ENCODE results near the gene ANKRD34A. TPM values are rescaled to one million over a fixed set of nuclear protein-coding genes. Genes with fewer than 3 reads are reported as not detected.

ANKRD34A gene
- total and polyA plus RNA-seq, 2 of the 8 experiments (the other 6 are each of a cell fraction or from before 2014, with no cell fraction given) = 0.15 to 0.20 TPM

GRCh38 chr1:145983960-145984830, 19.8 kb upstream of the ANKRD34A start:
- no peaks in the 10 kb centered on the region for H4K20me1 ChIP-seq (replicated peaks in 1 of 2; ENCODE audit: control insufficient read depth in 1 of 2, insufficient read depth in 2 of 2, low read length in 2 of 2)
- H3K4me3 ChIP-seq (ENCODE audit: extremely low read depth in 1 of 4, insufficient read depth in 2 of 4, low read depth in 3 of 4, low read length in 4 of 4) = no peak overlapping the region
- POLR2A ChIA-PET (ENCODE audit: partially characterized antibody) = interaction anchor here (0.6 to 13.7 kb wide), 2 partner anchors 9 to 68 kb away, joined by 3 to 218 read pairs; partner anchors contain the start of gene TXNIP
- no peaks in the 10 kb centered on the region for H3K9me3 ChIP-seq (ENCODE audit: insufficient read depth in 2 of 2, low read depth in 1 of 2, low read length in 1 of 2)
- no peak overlapping the region for H2AFZ ChIP-seq (ENCODE audit: low read length)
- CTCF ChIA-PET (ENCODE audit: partially characterized antibody) = interaction anchor here (0.8 to 2.2 kb wide), 5 partner anchors 14 to 41 kb away, joined by 3 to 6 read pairs (median 3); partner anchors contain the start of genes ANKRD34A and POLR3GL
- H4K8ac ChIP-seq (ENCODE audit: extremely low read depth, insufficient read depth, low read length) = no peak overlapping the region
- no peak overlapping the region for H3K18ac ChIP-seq (ENCODE audit: extremely low read depth, low read length)
- H3K4me2 ChIP-seq (ENCODE audit: insufficient read depth in 1 of 2, low read depth in 2 of 2, low read length in 2 of 2) = no peak overlapping the region
- H2BK12ac ChIP-seq (ENCODE audit: low read depth, low read length) = no peak overlapping the region
- H2BK20ac ChIP-seq (ENCODE audit: low read length) = no peak overlapping the region
- H3K14ac ChIP-seq (ENCODE audit: insufficient read length) = no peak overlapping the region
- no peaks in the 10 kb centered on the region for H3K27me3 ChIP-seq (replicated peaks in 1 of 4; ENCODE audit: control insufficient read depth in 3 of 4, extremely low read depth in 1 of 4, insufficient read depth in 3 of 4, low read length in 3 of 4)
- H2BK120ac ChIP-seq (replicated peaks; ENCODE audit: low read depth, low read length) = no peak overlapping the region
- H3K27ac ChIP-seq (ENCODE audit: low read depth, low read length) = no peak overlapping the region
- no peak overlapping the region for H4K91ac ChIP-seq (replicated peaks; ENCODE audit: insufficient read length, low read length)
- no peaks in the 10 kb centered on the region for H3K36me3 ChIP-seq (ENCODE audit: control insufficient read depth in 2 of 4, insufficient read depth in 4 of 4, low read length in 3 of 4)
- H3K79me2 ChIP-seq (ENCODE audit: control insufficient read depth in 1 of 2, insufficient read depth in 2 of 2, low read length in 2 of 2) = no peaks in the 10 kb centered on the region
- peaks cover 0 to 11% (median 8%) of the 10 kb centered on the region in 4 experiments; a peak in 6 of 7 replicates for H3K4me1 ChIP-seq (replicated peaks in 1 of 4; ENCODE audit: control insufficient read depth in 3 of 4, insufficient read depth in 4 of 4, low read length in 3 of 4)
- no peaks in the 10 kb centered on the region for H3K79me1 ChIP-seq (ENCODE audit: low read depth, low read length)
- no peak overlapping the region for H3K4ac ChIP-seq (replicated peaks; ENCODE audit: insufficient read length, low read depth, low read length)
- WGBS, 2 experiments (ENCODE audit: extremely low coverage in 1 of 2, insufficient coverage in 1 of 2, insufficient read length in 1 of 2, insufficient replicate concordance in 2 of 2, low coverage in 1 of 2, low lambda C conversion rate in 2 of 2, missing lambda C conversion rate in 1 of 2) = 90% methylated on average over 12 of the region's 12 CpGs; no CpG with 5 or more reads in 1 of the 2 experiments
- no peak overlapping the region for H3K56ac ChIP-seq (replicated peaks; ENCODE audit: insufficient read length, low read depth, low read length)
- no peak overlapping the region for H2BK5ac ChIP-seq (ENCODE audit: low read depth, low read length)
- H3K23ac ChIP-seq (ENCODE audit: insufficient read length) = no peak overlapping the region
- H3K9ac ChIP-seq (replicated peaks in 1 of 4; ENCODE audit: extremely low read depth in 1 of 4, low read depth in 3 of 4, low read length in 3 of 4) = no peak overlapping the region
- H2BK15ac ChIP-seq (ENCODE audit: low read length) = no peak overlapping the region
- DNase-seq (ENCODE audit: low read depth in 1 of 2, low spot score in 2 of 2) = no peak
- FAIRE-seq = no peak
- H3K23me2 ChIP-seq (ENCODE audit: low read depth, low read length) = no peaks in the 10 kb centered on the region
- H2AK5ac ChIP-seq (ENCODE audit: low read depth, low read length) = no peak overlapping the region
- H4K5ac ChIP-seq (ENCODE audit: insufficient read length, low read depth, low read length) = no peak overlapping the region
- TF ChIP-seq POLR2AphosphoS5 (IDR thresholded peaks at IDR 0.05; ENCODE audit: low read depth, low read length) = no peak
- no peak for TF ChIP-seq RBBP5 (IDR thresholded peaks at IDR 0.05; ENCODE audit: borderline replicate concordance, low read depth, low read length)
- TF ChIP-seq RXRA (IDR thresholded peaks at IDR 0.05; ENCODE audit: insufficient read depth, low read depth, low read length) = no peak
- no peak for TF ChIP-seq CHD2 (IDR thresholded peaks at IDR 0.05; ENCODE audit: low read length)
- no peak for TF ChIP-seq TCF12 (IDR thresholded peaks at IDR 0.05; ENCODE audit: low read depth, low read length)
- TF ChIP-seq SRF (IDR thresholded peaks at IDR 0.05; ENCODE audit: low read depth, low read length) = no peak
- no peak for TF ChIP-seq RFX5 (IDR thresholded peaks at IDR 0.05; ENCODE audit: borderline replicate concordance, low read depth, low read length)
- TF ChIP-seq CBX8 (IDR thresholded peaks at IDR 0.05; ENCODE audit: borderline replicate concordance, low read depth, low read length) = no peak
- TF ChIP-seq BACH1 (IDR thresholded peaks at IDR 0.05; ENCODE audit: low read length) = no peak
- TF ChIP-seq NANOG (IDR thresholded peaks at IDR 0.05; ENCODE audit: insufficient read depth, low read depth, low read length, poor library complexity, severe bottlenecking) = no peak
- TF ChIP-seq TAF1 (IDR thresholded peaks at IDR 0.05; ENCODE audit: low read depth, low read length) = no peak
- TF ChIP-seq CBX5 (IDR thresholded peaks at IDR 0.05; ENCODE audit: low read depth, low read length) = no peak

All from H1 (cell line).